Activated CD4-positive, CD25-positive, alpha-beta regulatory T cell (primary cell): Measurements from ENCODE around the gene GTF2IRD1.
"Not testable (repeated sequence)": the region's sequence is repeated elsewhere in the genome, so short reads cannot be mapped to it uniquely, and the experiment has no call there.

Experiments used
- DNase-seq, 4 experiments: peaks; one replicate each; lab custom pipeline; 2025; lab: John Stamatoyannopoulos, UW

GTF2IRD1 gene

GRCh38 chr7:74604326-74605020 lies 150.8 kb downstream of the GTF2IRD1 start:
- DNase-seq, result no peak

GRCh38 chr7:74606101-74606908 lies 152.6 kb downstream of the GTF2IRD1 start:
- no peak for DNase-seq

GRCh38 chr7:74606909-74607510 lies 153.3 kb downstream of the GTF2IRD1 start:
- DNase-seq, result no peak

- DNase-seq, result no peak
Observed at GRCh38 chr7:74612015-74612829, 158.5 kb downstream of the GTF2IRD1 start.

- no peak for DNase-seq
Observed at GRCh38 chr7:74615933-74616780, 162.5 kb downstream of the GTF2IRD1 start.

- DNase-seq, result no peak
Observed at GRCh38 chr7:74617180-74617744, 163.6 kb downstream of the GTF2IRD1 start.

GRCh38 chr7:74619235-74619860 lies 165.6 kb downstream of the GTF2IRD1 start:
- no peak for DNase-seq

GRCh38 chr7:74622228-74622749 lies 168.6 kb downstream of the GTF2IRD1 start:
- no peak for DNase-seq

GRCh38 chr7:74623135-74623534 lies 169.4 kb downstream of the GTF2IRD1 start:
- DNase-seq, result no peak

GRCh38 chr7:74625446-74625845 lies 171.7 kb downstream of the GTF2IRD1 start:
- DNase-seq, result no peak

GRCh38 chr7:74627661-74628411 lies 174.1 kb downstream of the GTF2IRD1 start:
- no peak for DNase-seq

GRCh38 chr7:74632505-74632904 lies 178.8 kb downstream of the GTF2IRD1 start:
- DNase-seq, result no peak

- DNase-seq, result no peak
Observed at GRCh38 chr7:74633451-74633921, 179.8 kb downstream of the GTF2IRD1 start.

- no peak for DNase-seq
Observed at GRCh38 chr7:74637745-74638144, 184.0 kb downstream of the GTF2IRD1 start.

- peak; percentile 29 to 59 (median 39) for DNase-seq
Observed at GRCh38 chr7:74650055-74650454, 196.3 kb downstream of the GTF2IRD1 start.

GRCh38 chr7:74650493-74651132 lies 196.9 kb downstream of the GTF2IRD1 start:
- DNase-seq, result not testable (repeated sequence)

GRCh38 chr7:74651133-74651504 lies 197.4 kb downstream of the GTF2IRD1 start:
- not testable (repeated sequence) for DNase-seq
